ENCODE data around the gene DCST1. TPM values are rescaled to one million over a fixed set of nuclear protein-coding genes. Genes with fewer than 3 reads are reported as not detected.
A peak's percentile ranks its signal among the peaks of the same experiment; 100 is the strongest.

The DCST1 gene
- total RNA-seq, 2 donors from 2014 or later, result not detected

GRCh38 chr1:155057788-155058211, 24.2 kb downstream of the DCST1 start:
- H3K27me3 ChIP-seq, result no peaks in the 10 kb centered on the region
- 92 to 93% methylated on average over 3 to 13 of the region's 13 CpGs for WGBS, 2 donors
- no peak overlapping the region for H3K4me3 ChIP-seq
- H3K9me3 ChIP-seq, result no peaks in the 10 kb centered on the region
- DNase-seq, result no peak
- peaks cover 17% of the 10 kb centered on the region for H3K4me1 ChIP-seq
- TF ChIP-seq CTCF (IDR thresholded peaks at IDR 0.05), result no peak
- no peak for TF ChIP-seq POLR2A (IDR thresholded peaks at IDR 0.05)
- no peaks in the 10 kb centered on the region for H3K36me3 ChIP-seq (replicated peaks in 1 of 2; ENCODE audit: insufficient read depth in 1 of 2, low read depth in 2 of 2)
- intact Hi-C loops (cut with DNase I), result no loop called here
- H3K27ac ChIP-seq, result no peak overlapping the region
- ATAC-seq, result no peak

GRCh38 chr1:155060736-155061135, 27.1 kb downstream of the DCST1 start:
- Histone ChIP-seq H3K4me1 (peaks cover 35% of the 10 kb centered on the region), H3K27me3 (no peaks in the 10 kb centered on the region), H3K9me3 (no peaks in the 10 kb centered on the region), H3K36me3 (replicated peaks in 1 of 2; ENCODE audit: insufficient read depth in 1 of 2, low read depth in 2 of 2) (no peaks in the 10 kb centered on the region), H3K4me3 (no peak overlapping the region), H3K27ac (no peak overlapping the region)
- no peak for ATAC-seq
- WGBS, 2 donors, result 79 to 93% methylated on average over 2 to 7 of the region's 8 CpGs
- DNase-seq, result no peak
- intact Hi-C loops (cut with DNase I), result no loop called here
- no peak for TF ChIP-seq CTCF (IDR thresholded peaks at IDR 0.05)
- TF ChIP-seq POLR2A (IDR thresholded peaks at IDR 0.05), result no peak

GRCh38 chr1:155061381-155062150, 27.9 kb downstream of the DCST1 start:
- Histone ChIP-seq H3K4me1 (peaks cover 35% of the 10 kb centered on the region), H3K9me3 (no peaks in the 10 kb centered on the region), H3K4me3 (no peak overlapping the region), H3K36me3 (replicated peaks in 1 of 2; ENCODE audit: insufficient read depth in 1 of 2, low read depth in 2 of 2) (no peaks in the 10 kb centered on the region), H3K27me3 (no peaks in the 10 kb centered on the region), H3K27ac (no peak overlapping the region)
- TF ChIP-seq POLR2A (IDR thresholded peaks at IDR 0.05), result no peak
- peak; percentile 94 to 99 (median 96) for TF ChIP-seq CTCF (IDR thresholded peaks at IDR 0.05)
- intact Hi-C loops (cut with DNase I), result no loop called here
- 25 to 27% methylated on average over 12 to 21 of the region's 21 CpGs for WGBS, 2 donors
- peak; percentile 54 for ATAC-seq
- peak; percentile 87 to 91 (median 90) for DNase-seq

GRCh38 chr1:155062151-155062686, 28.6 kb downstream of the DCST1 start:
- DNase-seq, result no peak
- no peaks in the 10 kb centered on the region for H3K36me3 ChIP-seq (replicated peaks in 1 of 2; ENCODE audit: insufficient read depth in 1 of 2, low read depth in 2 of 2)
- ATAC-seq, result no peak
- intact Hi-C loops (cut with DNase I), result no loop called here
- 0 to 18% methylated on average over 2 to 29 of the region's 29 CpGs for WGBS, 2 donors
- peak overlapping the region in 1 of 4 donors; percentile 59 for H3K27ac ChIP-seq
- H3K4me3 ChIP-seq, result no peak overlapping the region
- TF ChIP-seq POLR2A (IDR thresholded peaks at IDR 0.05) (no peak), CTCF (IDR thresholded peaks at IDR 0.05) (peak in 1 of 7 experiments; percentile 1)
- no peaks in the 10 kb centered on the region for H3K27me3 ChIP-seq
- peaks cover 35% of the 10 kb centered on the region for H3K4me1 ChIP-seq
- no peaks in the 10 kb centered on the region for H3K9me3 ChIP-seq

Data from body of pancreas (tissue), 4 donors.